D721Med (cell line): ENCODE data around the gene FXR2.

Experiments
- DNase-seq: peaks from one replicate; pipeline ENCODE4 v3.0.0; 2011; ENCODE audit warnings: low spot score; ENCODE audit not compliant: insufficient read length
- FAIRE-seq: peaks from 2 replicates; lab custom pipeline; 2011; peaks lifted over from hg19 to GRCh38; lab: Jason Lieb, UNC
- TF ChIP-seq, protein P1 (sequence below): IDR thresholded peaks from 2 replicates; pipeline ENCODE4 v1.5.1; 2012; ENCODE audit warnings: mild to moderate bottlenecking, control low read depth; ENCODE audit not compliant: insufficient read depth; ENCODE audit errors: missing control alignments

The FXR2 gene

DNA sequence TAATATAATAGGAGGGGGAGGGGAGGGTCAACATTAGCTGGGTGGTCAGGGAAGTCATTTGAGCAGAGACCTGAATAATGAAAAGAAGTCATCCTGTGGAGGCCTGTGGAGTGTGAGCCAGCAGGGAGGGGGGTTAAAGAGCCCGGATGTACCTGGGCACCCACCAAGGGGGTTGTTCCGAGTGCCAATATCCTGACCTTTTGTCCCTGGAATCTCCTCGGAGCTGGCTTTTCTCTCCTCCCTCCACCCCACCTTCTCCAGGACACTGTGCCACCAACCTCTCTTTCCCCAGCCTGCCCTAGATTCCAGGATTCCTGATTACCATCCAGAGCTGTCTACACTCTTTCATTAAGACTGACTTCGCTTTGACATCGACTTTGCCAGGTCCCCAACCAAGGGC lies 21.5 kb upstream of the FXR2 start:
- TF ChIP-seq, protein P1, sequence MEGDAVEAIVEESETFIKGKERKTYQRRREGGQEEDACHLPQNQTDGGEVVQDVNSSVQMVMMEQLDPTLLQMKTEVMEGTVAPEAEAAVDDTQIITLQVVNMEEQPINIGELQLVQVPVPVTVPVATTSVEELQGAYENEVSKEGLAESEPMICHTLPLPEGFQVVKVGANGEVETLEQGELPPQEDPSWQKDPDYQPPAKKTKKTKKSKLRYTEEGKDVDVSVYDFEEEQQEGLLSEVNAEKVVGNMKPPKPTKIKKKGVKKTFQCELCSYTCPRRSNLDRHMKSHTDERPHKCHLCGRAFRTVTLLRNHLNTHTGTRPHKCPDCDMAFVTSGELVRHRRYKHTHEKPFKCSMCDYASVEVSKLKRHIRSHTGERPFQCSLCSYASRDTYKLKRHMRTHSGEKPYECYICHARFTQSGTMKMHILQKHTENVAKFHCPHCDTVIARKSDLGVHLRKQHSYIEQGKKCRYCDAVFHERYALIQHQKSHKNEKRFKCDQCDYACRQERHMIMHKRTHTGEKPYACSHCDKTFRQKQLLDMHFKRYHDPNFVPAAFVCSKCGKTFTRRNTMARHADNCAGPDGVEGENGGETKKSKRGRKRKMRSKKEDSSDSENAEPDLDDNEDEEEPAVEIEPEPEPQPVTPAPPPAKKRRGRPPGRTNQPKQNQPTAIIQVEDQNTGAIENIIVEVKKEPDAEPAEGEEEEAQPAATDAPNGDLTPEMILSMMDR = no peak
- no peak for DNase-seq
- no peak for FAIRE-seq

GRCh38 chr17:7634384-7634783 lies 19.7 kb upstream of the FXR2 start:
- no peak for FAIRE-seq
- TF ChIP-seq, protein P1 = peak; percentile 72
- peak; percentile 95 for DNase-seq

GRCh38 chr17:7633093-7633492 lies 18.4 kb upstream of the FXR2 start:
- DNase-seq (no peak), FAIRE-seq (no peak)
- TF ChIP-seq, protein P1 = no peak

GRCh38 chr17:7632492-7632894 lies 17.8 kb upstream of the FXR2 start:
- FAIRE-seq = no peak
- TF ChIP-seq, protein P1 = peak; percentile 36

GRCh38 chr17:7631398-7632380 lies 17.0 kb upstream of the FXR2 start:
- no peak for FAIRE-seq
- TF ChIP-seq, protein P1 = no peak
- DNase-seq = peak; percentile 10

More at GRCh38 chr17:7632492-7632894, 17.8 kb upstream of the FXR2 start:
- DNase-seq = no peak

GRCh38 chr17:7629939-7630571 lies 15.4 kb upstream of the FXR2 start, which contains the start of gene SHBG:
Gene SHBG (plus strand): TSS chr17:7630135. CDS start chr17:7630173, 38 bp downstream.
- no peak for FAIRE-seq

More at GRCh38 chr17:7629939-7630571, 15.4 kb upstream of the FXR2 start, which contains the start of gene SHBG:
- no peak for DNase-seq
- TF ChIP-seq, protein P1 = no peak
